ENCODE measurements around the gene PKD1.
"Not testable (repeated sequence)": the region's sequence is repeated elsewhere in the genome, so short reads cannot be mapped to it uniquely, and the experiment has no call there.

PKD1 gene

GRCh38 chr16:2105769-2106168 lies 29.9 kb downstream of the PKD1 start:
- not testable (repeated sequence) for DNase-seq

- not testable (repeated sequence) for DNase-seq
Observed at GRCh38 chr16:2105291-2105690, 30.4 kb downstream of the PKD1 start.

DNA sequence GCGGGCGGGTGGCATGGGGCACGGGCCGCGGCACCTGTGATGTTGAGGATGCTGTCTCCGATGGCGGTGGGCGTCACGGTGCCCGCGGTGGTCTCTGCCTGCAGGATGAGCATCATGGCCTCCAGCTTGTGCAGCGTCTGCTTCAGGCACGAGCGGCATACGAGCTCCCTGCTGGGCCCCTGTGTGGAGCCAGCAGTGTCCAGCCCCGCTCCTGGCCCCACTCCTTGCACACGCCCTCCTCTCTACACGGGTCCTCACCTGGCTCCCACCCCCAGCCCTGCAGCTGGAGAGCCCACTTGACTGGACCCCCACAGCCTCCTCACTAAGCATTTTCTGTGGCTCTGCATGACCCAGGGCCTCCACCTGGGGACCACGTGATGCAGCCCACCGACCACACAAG lies 31.2 kb downstream of the PKD1 start:
- DNase-seq, result not testable (repeated sequence)

GRCh38 chr16:2102471-2102870 lies 33.2 kb downstream of the PKD1 start:
- no peak for DNase-seq

GRCh38 chr16:2101581-2101980 lies 34.1 kb downstream of the PKD1 start:
- not testable (repeated sequence) for DNase-seq

DNA sequence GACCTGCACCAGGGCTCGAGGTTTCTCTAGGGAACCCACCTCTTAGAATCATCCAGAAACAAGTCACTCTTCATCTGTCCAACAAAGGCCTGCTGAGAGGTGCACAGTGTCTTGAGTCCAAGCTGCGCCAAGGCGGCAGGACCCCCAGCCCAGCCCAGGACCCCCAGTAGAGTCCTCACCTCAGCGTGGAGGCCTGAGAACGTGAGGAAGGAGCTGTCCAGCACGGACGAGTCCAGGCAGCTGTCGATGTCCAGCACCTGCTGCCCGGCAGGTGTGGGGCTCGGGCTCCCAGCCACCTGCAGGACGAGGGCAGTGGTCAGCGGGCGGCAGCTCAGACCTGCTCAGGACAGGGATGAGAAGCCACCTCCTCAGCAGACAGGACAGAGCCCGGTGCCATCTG lies 38.0 kb downstream of the PKD1 start:
- not testable (repeated sequence) for DNase-seq

DNA sequence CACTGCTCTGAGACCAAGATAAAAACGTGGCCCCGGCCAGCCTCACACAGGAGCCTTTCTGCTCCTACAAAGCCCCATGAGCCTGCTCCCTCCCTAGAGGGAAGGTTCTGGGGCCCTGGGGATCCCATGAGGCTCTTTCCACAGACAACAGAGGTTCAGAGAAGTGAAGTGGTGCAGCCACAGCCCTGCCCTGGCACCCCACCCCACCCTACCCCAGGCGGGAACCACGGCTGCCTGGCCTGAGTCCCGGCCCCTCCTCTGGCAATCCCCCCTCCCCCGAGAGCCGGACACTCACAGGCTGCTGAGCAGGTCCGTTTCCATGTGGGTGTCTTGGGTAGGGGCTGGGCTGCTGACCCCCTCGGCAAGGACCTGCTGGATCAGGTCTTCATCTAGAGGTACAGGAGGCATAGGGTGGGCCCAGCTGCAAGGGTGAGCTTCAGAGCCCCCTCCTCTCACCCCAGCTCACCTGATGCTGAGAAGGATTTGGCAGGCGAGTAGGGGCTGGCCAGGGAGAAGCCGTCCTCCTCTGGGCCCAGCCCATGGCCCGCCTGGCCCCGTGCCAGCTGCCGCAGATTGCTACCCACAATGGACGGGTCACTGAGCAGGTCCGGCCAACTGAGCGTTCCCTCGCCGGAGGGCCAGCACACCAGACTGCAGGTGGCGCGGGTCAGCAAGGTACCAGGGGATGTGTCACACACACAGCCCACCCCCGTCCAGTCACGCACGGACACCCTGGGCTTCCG lies 38.7 kb downstream of the PKD1 start:
- DNase-seq, result no peak

- DNase-seq, result no peak
Observed at GRCh38 chr16:2095918-2096582, 39.6 kb downstream of the PKD1 start.

DNA sequence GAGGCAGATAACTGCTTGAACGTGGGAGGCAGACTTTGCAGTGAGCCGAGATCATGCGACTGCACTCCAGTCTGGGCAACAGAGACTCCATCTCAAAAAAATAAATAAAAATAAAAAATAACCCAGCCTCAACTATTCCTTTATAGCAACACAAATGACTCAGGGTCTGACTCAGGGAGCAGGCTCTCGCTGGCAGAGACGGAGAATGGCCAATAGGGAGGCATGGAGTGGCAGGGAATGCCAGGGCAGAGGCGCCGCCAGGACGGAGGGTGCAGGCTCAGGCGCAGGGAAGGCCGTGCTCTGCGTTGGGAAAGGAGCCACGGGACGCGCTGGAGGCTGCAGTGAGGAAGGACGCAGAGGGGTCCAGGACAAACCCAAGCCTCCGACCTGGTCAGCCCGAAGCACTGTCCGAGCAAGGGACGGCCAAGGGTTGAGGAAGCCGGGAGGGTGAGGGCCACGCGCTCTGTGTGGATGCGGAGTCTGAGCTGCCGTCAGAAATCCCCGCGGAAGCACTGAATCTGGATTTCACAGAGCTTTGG lies 40.3 kb downstream of the PKD1 start:
- DNase-seq, result no peak

- DNase-seq, result no peak
Observed at GRCh38 chr16:2093793-2094192, 41.9 kb downstream of the PKD1 start.

DNA sequence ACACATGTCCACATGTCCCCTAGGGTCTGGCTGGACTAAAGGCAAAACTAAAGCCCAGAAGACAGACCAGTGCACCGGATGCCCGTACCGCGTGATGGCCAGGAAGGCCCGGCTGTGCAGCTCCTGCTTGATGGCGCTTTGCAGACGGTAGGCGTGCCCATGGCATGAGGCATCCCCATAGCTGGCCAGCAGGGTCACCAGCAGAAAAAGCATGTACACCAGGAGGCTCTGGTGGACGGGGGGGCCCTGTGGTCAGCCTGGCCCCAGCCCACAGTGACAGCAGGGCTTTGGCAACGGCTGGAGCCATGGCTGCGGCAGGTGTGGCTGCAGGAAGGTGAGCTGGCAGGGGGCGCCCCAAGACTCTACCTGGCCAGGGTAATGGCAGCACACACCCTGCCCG lies 42.8 kb downstream of the PKD1 start:
- no peak for DNase-seq

- no peak for DNase-seq
Observed at GRCh38 chr16:2092256-2092620, 43.5 kb downstream of the PKD1 start.

DNA sequence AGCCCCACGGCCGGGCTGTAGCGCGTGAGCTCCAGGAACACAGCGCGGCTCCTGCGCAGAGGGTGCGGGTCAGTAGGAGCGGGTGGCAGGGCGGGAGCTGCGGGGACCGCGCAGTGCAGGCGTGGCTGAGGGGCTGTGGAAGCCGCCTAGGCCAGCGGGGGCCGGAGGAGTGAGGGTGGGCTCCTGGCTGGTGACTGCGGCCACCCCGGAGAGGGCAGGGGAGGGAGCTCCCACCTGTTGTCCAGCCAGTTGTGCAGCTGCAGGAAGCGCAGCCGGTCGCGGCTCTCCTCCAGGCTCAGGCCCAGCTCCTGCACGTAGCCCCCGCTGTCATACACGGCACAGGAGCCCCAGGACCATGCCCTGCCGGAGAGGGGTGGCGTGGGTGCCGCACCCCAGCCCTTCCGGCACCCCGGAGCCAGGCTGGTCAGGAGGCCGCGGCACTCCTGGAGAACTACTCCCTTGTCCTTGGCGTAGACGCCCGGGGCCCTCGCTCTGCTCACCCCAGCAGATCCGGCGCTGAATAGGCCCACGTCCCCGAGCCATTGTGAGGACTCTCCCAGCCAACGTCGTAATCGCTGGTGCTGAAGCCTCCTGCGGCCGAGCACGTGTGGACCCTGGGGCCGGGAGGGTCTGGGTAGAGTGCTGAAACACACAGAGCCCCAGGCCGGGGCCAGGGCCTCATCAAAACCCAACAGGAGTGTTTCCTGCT lies 44.0 kb downstream of the PKD1 start:
- DNase-seq, result no peak

GRCh38 chr16:2090777-2091546 lies 44.7 kb downstream of the PKD1 start:
- no peak for DNase-seq

- DNase-seq, result no peak
Observed at GRCh38 chr16:2090481-2090776, 45.3 kb downstream of the PKD1 start.

DNA sequence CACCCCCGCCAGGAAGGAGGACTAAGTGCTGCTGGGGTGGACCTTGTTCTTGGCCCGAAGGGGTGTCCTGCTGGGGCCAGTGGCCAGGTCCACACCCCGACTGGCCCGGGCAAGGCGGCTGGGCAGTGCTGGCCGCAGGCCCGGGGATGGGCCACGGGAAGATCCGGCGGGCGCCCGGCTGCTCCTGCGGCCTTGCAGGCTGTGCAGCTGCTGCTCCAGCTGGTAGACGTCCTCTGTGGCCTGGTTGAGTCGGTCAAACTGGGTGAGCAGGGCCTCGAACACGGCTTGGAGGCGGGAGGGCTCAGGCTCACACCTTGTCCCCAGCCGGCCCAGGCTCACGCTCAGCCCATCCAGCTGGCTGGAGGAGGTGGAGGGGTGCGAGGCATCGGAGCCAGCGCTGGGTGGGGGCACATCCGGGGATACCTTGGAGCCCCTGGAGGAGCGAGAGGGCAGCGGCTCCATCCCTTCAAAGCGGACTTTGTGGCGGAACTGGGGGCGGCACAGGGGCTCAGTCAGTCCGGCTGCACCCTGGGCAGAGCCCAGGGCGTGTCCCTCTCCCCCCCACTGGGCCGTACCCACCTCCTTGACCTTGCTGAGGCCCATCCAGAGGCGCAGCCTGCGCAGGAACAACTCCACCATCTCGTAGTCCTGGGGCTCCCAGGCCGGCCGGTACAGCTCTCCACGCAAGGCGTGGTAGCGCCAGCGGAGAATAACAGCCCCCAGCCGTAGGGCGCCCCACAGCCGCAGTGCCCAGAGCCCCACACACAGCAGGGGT lies 45.8 kb downstream of the PKD1 start:
- no peak for DNase-seq

GRCh38 chr16:2088759-2089358 lies 46.8 kb downstream of the PKD1 start:
- no peak for DNase-seq

DNA sequence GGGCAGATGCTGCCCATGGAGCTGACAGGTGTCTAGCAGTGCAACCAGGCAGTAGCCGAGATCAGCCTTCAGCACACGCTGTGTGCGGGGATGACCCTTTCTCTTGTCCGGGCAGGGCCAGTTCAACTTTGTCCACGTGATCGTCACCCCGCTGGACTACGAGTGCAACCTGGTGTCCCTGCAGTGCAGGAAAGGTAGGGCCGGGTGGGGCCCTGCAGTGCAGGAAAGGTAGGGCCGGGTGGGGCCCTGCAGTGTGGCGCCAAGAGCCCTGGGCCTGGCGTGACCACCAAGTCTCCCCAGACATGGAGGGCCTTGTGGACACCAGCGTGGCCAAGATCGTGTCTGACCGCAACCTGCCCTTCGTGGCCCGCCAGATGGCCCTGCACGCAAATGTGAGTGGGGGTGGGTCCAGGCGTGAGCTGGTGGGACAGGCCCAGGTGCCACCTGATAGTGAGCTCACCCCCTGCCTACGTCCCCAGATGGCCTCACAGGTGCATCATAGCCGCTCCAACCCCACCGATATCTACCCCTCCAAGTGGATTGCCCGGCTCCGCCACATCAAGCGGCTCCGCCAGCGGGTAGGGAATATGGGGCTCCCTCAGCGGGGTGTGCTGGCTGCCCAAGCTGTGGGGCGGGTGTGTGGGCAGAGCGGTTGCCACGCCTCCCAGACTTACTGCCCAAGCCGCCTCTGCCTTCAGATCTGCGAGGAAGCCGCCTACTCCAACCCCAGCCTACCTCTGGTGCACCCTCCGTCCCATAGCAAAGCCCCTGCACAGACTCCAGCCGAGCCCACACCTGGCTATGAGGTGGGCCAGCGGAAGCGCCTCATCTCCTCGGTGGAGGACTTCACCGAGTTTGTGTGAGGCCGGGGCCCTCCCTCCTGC lies 47.7 kb downstream of the PKD1 start:
- no peak for DNase-seq

DNA sequence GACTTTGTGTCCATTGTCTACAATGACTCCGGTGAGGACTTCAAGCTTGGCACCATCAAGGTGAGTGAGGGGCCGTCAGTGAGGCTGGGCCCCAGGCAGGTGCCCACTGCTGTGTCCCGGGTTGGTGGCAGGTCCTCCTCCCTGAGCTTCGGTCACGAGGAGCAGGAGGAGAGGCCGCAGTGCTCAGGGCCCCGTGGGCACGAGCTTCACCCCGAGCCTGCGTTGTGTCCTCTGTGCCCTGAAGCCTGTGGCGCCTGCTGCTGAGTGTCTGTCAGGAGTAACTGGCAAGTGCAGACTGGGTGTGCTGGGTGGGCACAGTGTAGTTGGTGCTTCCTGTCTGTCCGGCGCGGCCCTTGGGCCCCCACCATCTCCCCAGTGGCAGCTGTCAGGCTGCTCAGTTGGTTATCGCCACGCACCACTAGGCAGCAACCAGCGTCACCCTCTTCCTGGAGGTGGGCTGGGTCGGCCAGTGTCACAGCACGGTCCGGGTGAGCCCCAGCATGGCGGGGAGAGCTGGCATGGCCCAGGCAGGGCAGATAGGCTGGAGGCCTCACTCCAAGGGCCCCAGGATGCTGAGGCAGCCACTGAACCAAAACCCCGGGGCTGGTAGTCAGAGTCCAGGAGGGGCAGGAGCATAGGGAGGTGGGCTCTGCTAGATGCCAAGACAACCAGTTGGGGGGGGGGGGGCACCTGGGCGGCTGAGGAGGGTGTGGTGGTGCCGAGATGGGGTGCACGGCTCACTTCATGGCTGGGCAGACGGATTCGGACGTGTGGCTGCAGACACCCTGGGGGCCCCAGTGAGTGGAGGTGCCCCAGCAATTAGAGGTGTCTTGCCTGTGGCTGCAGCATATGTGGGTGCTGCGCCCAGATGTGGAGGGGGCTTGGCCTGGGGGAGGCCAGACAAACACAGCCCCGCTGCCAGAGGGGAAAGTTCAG lies 48.6 kb downstream of the PKD1 start:
- no peak for DNase-seq
